HepG2 (cell line): ENCODE results near the gene ATP9B.

ENCODE experiments used
- ARID3A ChIP-seq: IDR thresholded peaks from 2 replicates; pipeline ENCODE4 v1.6.1; 2012; ENCODE audit warnings: low read depth, low read length, improper control_type of control experiment
- CTCF ChIP-seq: sonication (generic); formaldehyde crosslinking; IDR thresholded peaks from 2 replicates; pipeline ENCODE4 v1.5.0; 2020; ENCODE audit warnings: mild to moderate bottlenecking, missing genetic modification reagents, moderate library complexity
- HMGXB4 ChIP-seq, 2 experiments: sonication (generic) in 1 of 2; formaldehyde crosslinking in 1 of 2; IDR thresholded peaks; 2 replicates each; pipeline versions ENCODE4 v1.4.0 to v1.6.1; 2018 to 2020; ENCODE audit warnings: missing genetic modification reagents in 2 of 2, borderline replicate concordance in 1 of 2, low read depth in 1 of 2, mild to moderate bottlenecking in 1 of 2, missing biosample characterization in 1 of 2
- JUN ChIP-seq: sonication (generic); formaldehyde crosslinking; IDR thresholded peaks from 2 replicates; pipeline ENCODE4 v1.4.0; 2020; ENCODE audit warnings: mild to moderate bottlenecking, missing genetic modification reagents
- PRPF4 ChIP-seq: fragments of 200-400 bp; formaldehyde crosslinking; IDR thresholded peaks from 2 replicates; pipeline ENCODE4 v1.6.1; 2016; ENCODE audit warnings: low read length, low read depth; ENCODE audit not compliant: poor library complexity, severe bottlenecking
- SMARCE1 ChIP-seq: fragments of 450-650 bp; IDR thresholded peaks from 2 replicates; pipeline ENCODE4 v1.6.1; 2017; ENCODE audit warnings: borderline replicate concordance
- SP140L ChIP-seq: sonication (generic); formaldehyde crosslinking; IDR thresholded peaks from 2 replicates; pipeline ENCODE4 v1.4.0; 2020; ENCODE audit warnings: missing genetic modification reagents, borderline replicate concordance
- ZNF335 ChIP-seq: sonication (generic); formaldehyde crosslinking; IDR thresholded peaks from 2 replicates; pipeline ENCODE4 v1.4.0; 2020; ENCODE audit warnings: missing genetic modification reagents
- ZNF430 ChIP-seq: sonication (generic); formaldehyde crosslinking; IDR thresholded peaks from 2 replicates; pipeline ENCODE4 v1.9.0; 2021; ENCODE audit warnings: mild to moderate bottlenecking, missing genetic modification reagents
- ZNF547 ChIP-seq: sonication (generic); formaldehyde crosslinking; IDR thresholded peaks from 2 replicates; pipeline ENCODE4 v1.5.1; 2020; ENCODE audit warnings: mild to moderate bottlenecking, missing genetic modification reagents
- ZNF678 ChIP-seq: sonication (generic); formaldehyde crosslinking; IDR thresholded peaks from 2 replicates; pipeline ENCODE4 v1.4.0; 2020; ENCODE audit warnings: mild to moderate bottlenecking, missing genetic modification reagents
- ZNF879 ChIP-seq: sonication (generic); formaldehyde crosslinking; IDR thresholded peaks from 2 replicates; pipeline ENCODE4 v1.8.1; 2023; ENCODE audit warnings: missing genetic modification reagents
- TF ChIP-seq, protein P1 (sequence below): sonication (generic); formaldehyde crosslinking; IDR thresholded peaks from 2 replicates; pipeline ENCODE4 v1.4.0; 2020; ENCODE audit warnings: missing genetic modification reagents
- TF ChIP-seq, protein P2 (sequence below): sonication (generic); formaldehyde crosslinking; IDR thresholded peaks from 2 replicates; pipeline ENCODE4 v1.4.0; 2020; ENCODE audit warnings: missing genetic modification reagents, mild to moderate bottlenecking, borderline replicate concordance

GRCh38 chr18:79368681-79369080, 299.5 kb downstream of the ATP9B start:
- no peak for TF ChIP-seq SMARCE1
- no peak for TF ChIP-seq JUN (CRISPR knock-in tag)
- TF ChIP-seq CTCF (CRISPR knock-in tag) = no peak
- TF ChIP-seq ZNF430 (CRISPR knock-in tag) = no peak
- TF ChIP-seq ZNF879 (CRISPR knock-in tag) = no peak
- TF ChIP-seq PRPF4 = no peak
- TF ChIP-seq, protein P1, sequence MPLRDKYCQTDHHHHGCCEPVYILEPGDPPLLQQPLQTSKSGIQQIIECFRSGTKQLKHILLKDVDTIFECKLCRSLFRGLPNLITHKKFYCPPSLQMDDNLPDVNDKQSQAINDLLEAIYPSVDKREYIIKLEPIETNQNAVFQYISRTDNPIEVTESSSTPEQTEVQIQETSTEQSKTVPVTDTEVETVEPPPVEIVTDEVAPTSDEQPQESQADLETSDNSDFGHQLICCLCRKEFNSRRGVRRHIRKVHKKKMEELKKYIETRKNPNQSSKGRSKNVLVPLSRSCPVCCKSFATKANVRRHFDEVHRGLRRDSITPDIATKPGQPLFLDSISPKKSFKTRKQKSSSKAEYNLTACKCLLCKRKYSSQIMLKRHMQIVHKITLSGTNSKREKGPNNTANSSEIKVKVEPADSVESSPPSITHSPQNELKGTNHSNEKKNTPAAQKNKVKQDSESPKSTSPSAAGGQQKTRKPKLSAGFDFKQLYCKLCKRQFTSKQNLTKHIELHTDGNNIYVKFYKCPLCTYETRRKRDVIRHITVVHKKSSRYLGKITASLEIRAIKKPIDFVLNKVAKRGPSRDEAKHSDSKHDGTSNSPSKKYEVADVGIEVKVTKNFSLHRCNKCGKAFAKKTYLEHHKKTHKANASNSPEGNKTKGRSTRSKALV (CRISPR knock-in tag) = no peak
- TF ChIP-seq HMGXB4 (CRISPR knock-in tag; IDR thresholded peaks at IDR 0.05; ENCODE audit: borderline replicate concordance in 1 of 2, low read depth in 1 of 2) = no peak
- no peak for TF ChIP-seq ZNF678 (CRISPR knock-in tag)
- TF ChIP-seq, protein P2, sequence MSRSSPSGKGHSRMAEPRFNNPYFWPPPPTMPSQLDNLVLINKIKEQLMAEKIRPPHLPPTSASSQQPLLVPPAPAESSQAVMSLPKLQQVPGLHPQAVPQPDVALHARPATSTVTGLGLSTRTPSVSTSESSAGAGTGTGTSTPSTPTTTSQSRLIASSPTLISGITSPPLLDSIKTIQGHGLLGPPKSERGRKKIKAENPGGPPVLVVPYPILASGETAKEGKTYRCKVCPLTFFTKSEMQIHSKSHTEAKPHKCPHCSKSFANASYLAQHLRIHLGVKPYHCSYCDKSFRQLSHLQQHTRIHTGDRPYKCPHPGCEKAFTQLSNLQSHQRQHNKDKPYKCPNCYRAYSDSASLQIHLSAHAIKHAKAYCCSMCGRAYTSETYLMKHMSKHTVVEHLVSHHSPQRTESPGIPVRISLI (CRISPR knock-in tag) = no peak
- no peak for TF ChIP-seq SP140L (CRISPR knock-in tag)
- TF ChIP-seq ZNF335 (CRISPR knock-in tag) = no peak
- no peak for TF ChIP-seq ZNF547 (CRISPR knock-in tag)
- TF ChIP-seq ARID3A = no peak
